K562 (cell line): ENCODE measurements around the gene TTC16. TPM values are rescaled to one million over a fixed set of nuclear protein-coding genes. Genes with fewer than 3 reads are reported as not detected.

Experiments
- BRF1 ChIP-seq: IDR thresholded peaks from 3 replicates; pipeline ENCODE4 v1.6.1; 2011; ENCODE audit warnings: borderline replicate concordance, mild to moderate bottlenecking; ENCODE audit not compliant: insufficient read length; ENCODE audit errors: extremely low read depth
- FOXJ2 ChIP-seq: fragments of 200-800 bp; sonication (Bioruptor generic); IDR thresholded peaks from 2 replicates; pipeline ENCODE4 v1.6.1; 2016; ENCODE audit warnings: missing genetic modification characterization, missing compliant biosample characterization
- KAT7 ChIP-seq: sonication (generic); formaldehyde crosslinking; IDR thresholded peaks from 2 replicates; pipeline ENCODE4 v1.8.0; 2022; ENCODE audit warnings: missing genetic modification reagents, mild to moderate bottlenecking, borderline replicate concordance
- KHSRP ChIP-seq: fragments of 450-650 bp; IDR thresholded peaks from 2 replicates; pipeline ENCODE4 v1.6.1; 2017
- MED1 ChIP-seq: sonication (generic); formaldehyde crosslinking; IDR thresholded peaks from 2 replicates; pipeline ENCODE4 v1.8.1; 2023; ENCODE audit warnings: missing genetic modification reagents, borderline replicate concordance
- MXI1 ChIP-seq: IDR thresholded peaks from 2 replicates; pipeline ENCODE4 v1.6.1; 2011; ENCODE audit warnings: low read depth, mild to moderate bottlenecking, improper control_type of control experiment, low read length
- NBN ChIP-seq: fragments of 450-650 bp; IDR thresholded peaks from 2 replicates; pipeline ENCODE4 v1.6.1; 2016; ENCODE audit warnings: low read depth, mild to moderate bottlenecking
- SMAD1 ChIP-seq: fragments of 150-350 bp; IDR thresholded peaks from 2 replicates; pipeline ENCODE4 v1.6.1; 2014; ENCODE audit warnings: low read length, low read depth; ENCODE audit not compliant: partially characterized antibody
- TEAD4 ChIP-seq, 2 experiments: sonication (generic) in 1 of 2; formaldehyde crosslinking in 1 of 2; IDR thresholded peaks; 2 replicates each; pipeline versions ENCODE4 v1.6.1 to v1.8.0; 2012 to 2022; ENCODE audit warnings: borderline replicate concordance in 1 of 2, inconsistent platforms in 1 of 2, low read length in 1 of 2, mild to moderate bottlenecking in 1 of 2, missing genetic modification reagents in 1 of 2
- ZFP1 ChIP-seq: fragments of 450-650 bp; formaldehyde crosslinking; IDR thresholded peaks from 2 replicates; pipeline ENCODE4 v1.4.0; 2020; ENCODE audit warnings: mild to moderate bottlenecking, mixed read lengths
- polyA plus RNA-seq, 8 experiments: library from polyadenylated mRNA; depleted of rRNA in 4 of 8; stranded (reverse) in 5 of 8; unstranded in 3 of 8; fragments of >200 nt; fragmentation: Nextera tagmentation in 2 of 8; fragmentation: Illumina TruSeq in 1 of 8; extraction: Ambion mirVana in 2 of 8; extraction: Trizol in 1 of 8; gene quantifications; 2 replicates each; pipeline versions ENCODE4 v1.2.1 to v1.2.3, GENCODE V29; 2011 to 2014; ENCODE audit warnings: inconsistent platforms in 1 of 8, missing spikeins in 1 of 8
- total RNA-seq, 7 experiments: library from RNA; depleted of rRNA in 6 of 7; stranded (reverse); fragments of >200 nt in 6 of 7; fragmentation: Illumina TruSeq in 2 of 7; extraction: Trizol in 2 of 7; gene quantifications; 2 replicates each; pipeline versions ENCODE4 v1.2.1 to v1.2.3, GENCODE V29; 2011 to 2021; ENCODE audit warnings: low replicate concordance in 1 of 7
- TF ChIP-seq, protein P1 (sequence below), 2 experiments: fragments of 150-350 bp in 1 of 2; IDR thresholded peaks; 2 replicates each; pipeline ENCODE4 v1.6.1; 2012 to 2016; ENCODE audit warnings: low read depth in 2 of 2, low read length in 2 of 2, mild to moderate bottlenecking in 1 of 2, moderate library complexity in 1 of 2
- TF ChIP-seq, protein P2 (sequence below), 2 experiments: fragments of 450-650 bp; formaldehyde crosslinking in 1 of 2; IDR thresholded peaks; 2 replicates each; pipeline versions ENCODE4 v1.4.0 to v1.6.1; 2014 to 2020; ENCODE audit warnings: mild to moderate bottlenecking in 2 of 2, borderline replicate concordance in 1 of 2, low read depth in 1 of 2
- TF ChIP-seq, protein P3 (sequence below): fragments of 250-450 bp; sonication (Bioruptor Pico); IDR thresholded peaks from 2 replicates; pipeline ENCODE4 v1.8.0; 2022; ENCODE audit warnings: moderate library complexity, mild to moderate bottlenecking, inconsistent platforms

Gene TTC16
- total and polyA plus RNA-seq, 9 of the 15 experiments (the other 6 are each of a cell fraction or from before 2014, with no cell fraction given): 0.11 TPM; not detected in 8

DNA sequence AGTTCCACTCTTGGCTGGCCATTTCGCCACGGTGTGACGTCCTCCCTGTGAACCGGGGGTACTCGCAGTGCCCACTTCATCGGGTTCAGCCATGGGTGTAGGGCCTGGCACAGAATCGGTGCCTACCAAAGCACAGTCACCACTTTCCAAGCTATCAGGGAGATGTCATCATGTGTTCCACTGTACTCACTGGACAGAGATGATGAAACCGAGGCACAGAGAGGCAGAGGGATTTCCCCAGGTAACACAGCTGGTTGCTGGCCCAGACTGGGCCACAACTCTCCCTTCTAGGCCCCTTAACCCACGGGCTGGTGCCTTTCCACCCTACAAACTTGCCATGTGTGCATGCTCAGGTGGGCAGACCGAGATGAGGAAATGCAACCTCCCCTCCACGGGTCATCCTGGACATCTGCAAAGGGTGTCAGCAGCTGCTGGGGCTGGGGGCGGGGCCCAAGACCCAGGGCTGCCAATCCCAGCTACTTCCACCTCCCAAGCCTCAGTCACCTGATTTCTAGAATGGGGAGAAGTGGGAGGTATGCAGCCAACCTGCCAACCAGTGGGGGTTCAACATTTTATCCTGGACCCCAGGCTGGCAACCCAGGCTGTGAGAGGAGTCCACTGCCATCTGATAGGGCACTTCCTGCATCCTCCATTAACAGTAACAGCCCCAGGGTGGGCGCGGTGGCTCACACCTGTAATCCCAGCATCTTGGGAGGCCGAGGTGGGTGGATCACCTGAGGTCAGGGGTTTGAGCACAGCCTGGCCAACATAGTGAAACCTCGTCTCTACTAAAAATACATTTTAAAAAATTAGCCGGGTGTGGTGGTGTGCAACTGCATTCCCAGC is 63.5 kb downstream of the TTC16 start (continued):
- TF ChIP-seq BRF1 (no peak), NBN (no peak), ZFP1 (CRISPR knock-in tag) (no peak), MED1 (CRISPR knock-in tag) (no peak), MXI1 (no peak), FOXJ2 (tag) (no peak), KHSRP (no peak), TEAD4 (IDR thresholded peaks at IDR 0.05; ENCODE audit: low read length) (no peak), TEAD4 (CRISPR knock-in tag; IDR thresholded peaks at IDR 0.05; ENCODE audit: borderline replicate concordance) (no peak), KAT7 (CRISPR knock-in tag) (0 out of 2 replicates have a peak, but pooled peaks have one; percentile 51), SMAD1 (no peak)
- TF ChIP-seq, protein P1, sequence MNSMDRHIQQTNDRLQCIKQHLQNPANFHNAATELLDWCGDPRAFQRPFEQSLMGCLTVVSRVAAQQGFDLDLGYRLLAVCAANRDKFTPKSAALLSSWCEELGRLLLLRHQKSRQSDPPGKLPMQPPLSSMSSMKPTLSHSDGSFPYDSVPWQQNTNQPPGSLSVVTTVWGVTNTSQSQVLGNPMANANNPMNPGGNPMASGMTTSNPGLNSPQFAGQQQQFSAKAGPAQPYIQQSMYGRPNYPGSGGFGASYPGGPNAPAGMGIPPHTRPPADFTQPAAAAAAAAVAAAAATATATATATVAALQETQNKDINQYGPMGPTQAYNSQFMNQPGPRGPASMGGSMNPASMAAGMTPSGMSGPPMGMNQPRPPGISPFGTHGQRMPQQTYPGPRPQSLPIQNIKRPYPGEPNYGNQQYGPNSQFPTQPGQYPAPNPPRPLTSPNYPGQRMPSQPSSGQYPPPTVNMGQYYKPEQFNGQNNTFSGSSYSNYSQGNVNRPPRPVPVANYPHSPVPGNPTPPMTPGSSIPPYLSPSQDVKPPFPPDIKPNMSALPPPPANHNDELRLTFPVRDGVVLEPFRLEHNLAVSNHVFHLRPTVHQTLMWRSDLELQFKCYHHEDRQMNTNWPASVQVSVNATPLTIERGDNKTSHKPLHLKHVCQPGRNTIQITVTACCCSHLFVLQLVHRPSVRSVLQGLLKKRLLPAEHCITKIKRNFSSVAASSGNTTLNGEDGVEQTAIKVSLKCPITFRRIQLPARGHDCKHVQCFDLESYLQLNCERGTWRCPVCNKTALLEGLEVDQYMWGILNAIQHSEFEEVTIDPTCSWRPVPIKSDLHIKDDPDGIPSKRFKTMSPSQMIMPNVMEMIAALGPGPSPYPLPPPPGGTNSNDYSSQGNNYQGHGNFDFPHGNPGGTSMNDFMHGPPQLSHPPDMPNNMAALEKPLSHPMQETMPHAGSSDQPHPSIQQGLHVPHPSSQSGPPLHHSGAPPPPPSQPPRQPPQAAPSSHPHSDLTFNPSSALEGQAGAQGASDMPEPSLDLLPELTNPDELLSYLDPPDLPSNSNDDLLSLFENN (IDR thresholded peaks at IDR 0.05; ENCODE audit: low read depth in 2 of 2, low read length in 2 of 2): no peak
- TF ChIP-seq, protein P2, sequence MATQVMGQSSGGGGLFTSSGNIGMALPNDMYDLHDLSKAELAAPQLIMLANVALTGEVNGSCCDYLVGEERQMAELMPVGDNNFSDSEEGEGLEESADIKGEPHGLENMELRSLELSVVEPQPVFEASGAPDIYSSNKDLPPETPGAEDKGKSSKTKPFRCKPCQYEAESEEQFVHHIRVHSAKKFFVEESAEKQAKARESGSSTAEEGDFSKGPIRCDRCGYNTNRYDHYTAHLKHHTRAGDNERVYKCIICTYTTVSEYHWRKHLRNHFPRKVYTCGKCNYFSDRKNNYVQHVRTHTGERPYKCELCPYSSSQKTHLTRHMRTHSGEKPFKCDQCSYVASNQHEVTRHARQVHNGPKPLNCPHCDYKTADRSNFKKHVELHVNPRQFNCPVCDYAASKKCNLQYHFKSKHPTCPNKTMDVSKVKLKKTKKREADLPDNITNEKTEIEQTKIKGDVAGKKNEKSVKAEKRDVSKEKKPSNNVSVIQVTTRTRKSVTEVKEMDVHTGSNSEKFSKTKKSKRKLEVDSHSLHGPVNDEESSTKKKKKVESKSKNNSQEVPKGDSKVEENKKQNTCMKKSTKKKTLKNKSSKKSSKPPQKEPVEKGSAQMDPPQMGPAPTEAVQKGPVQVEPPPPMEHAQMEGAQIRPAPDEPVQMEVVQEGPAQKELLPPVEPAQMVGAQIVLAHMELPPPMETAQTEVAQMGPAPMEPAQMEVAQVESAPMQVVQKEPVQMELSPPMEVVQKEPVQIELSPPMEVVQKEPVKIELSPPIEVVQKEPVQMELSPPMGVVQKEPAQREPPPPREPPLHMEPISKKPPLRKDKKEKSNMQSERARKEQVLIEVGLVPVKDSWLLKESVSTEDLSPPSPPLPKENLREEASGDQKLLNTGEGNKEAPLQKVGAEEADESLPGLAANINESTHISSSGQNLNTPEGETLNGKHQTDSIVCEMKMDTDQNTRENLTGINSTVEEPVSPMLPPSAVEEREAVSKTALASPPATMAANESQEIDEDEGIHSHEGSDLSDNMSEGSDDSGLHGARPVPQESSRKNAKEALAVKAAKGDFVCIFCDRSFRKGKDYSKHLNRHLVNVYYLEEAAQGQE (IDR thresholded peaks at IDR 0.05; ENCODE audit: borderline replicate concordance): no peak
- TF ChIP-seq, protein P2 (CRISPR knock-in tag; IDR thresholded peaks at IDR 0.05; ENCODE audit: low read depth): no peak
- TF ChIP-seq, protein P3, sequence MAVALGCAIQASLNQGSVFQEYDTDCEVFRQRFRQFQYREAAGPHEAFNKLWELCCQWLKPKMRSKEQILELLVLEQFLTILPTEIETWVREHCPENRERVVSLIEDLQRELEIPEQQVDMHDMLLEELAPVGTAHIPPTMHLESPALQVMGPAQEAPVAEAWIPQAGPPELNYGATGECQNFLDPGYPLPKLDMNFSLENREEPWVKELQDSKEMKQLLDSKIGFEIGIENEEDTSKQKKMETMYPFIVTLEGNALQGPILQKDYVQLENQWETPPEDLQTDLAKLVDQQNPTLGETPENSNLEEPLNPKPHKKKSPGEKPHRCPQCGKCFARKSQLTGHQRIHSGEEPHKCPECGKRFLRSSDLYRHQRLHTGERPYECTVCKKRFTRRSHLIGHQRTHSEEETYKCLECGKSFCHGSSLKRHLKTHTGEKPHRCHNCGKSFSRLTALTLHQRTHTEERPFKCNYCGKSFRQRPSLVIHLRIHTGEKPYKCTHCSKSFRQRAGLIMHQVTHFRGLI (CRISPR knock-in tag): no peak
